Left lung (tissue), 10 donors: Measurements from ENCODE around the gene TRPT1. TPM values are rescaled to one million over a fixed set of nuclear protein-coding genes. Genes with fewer than 3 reads are reported as not detected.
A peak's percentile ranks its signal among the peaks of the same experiment; 100 is the strongest.

Source experiments
- ATAC-seq: fragments of 200-7000 bp; cut with Tn5 transposase; one replicate; pipeline ENCODE4 v1.9.1; 2020; ENCODE audit warnings: moderate library complexity
- DNase-seq, 4 donors: peaks; one replicate each; pipeline ENCODE4 v3.0.0-alpha.2; 2013 to 2020
- H3K27ac ChIP-seq, 2 donors: fragments of 200-600 bp; sonication (generic) in 1 of 2; one replicate each; pipeline versions ENCODE4 v1.5.0 to v1.8.0; 2020 to 2021
- H3K27me3 ChIP-seq, 2 donors: fragments of 200-600 bp; sonication (generic) in 1 of 2; one replicate each; pipeline versions ENCODE4 v1.5.0 to v1.8.0; 2020 to 2021
- H3K36me3 ChIP-seq, 2 donors: fragments of 200-600 bp; sonication (generic) in 1 of 2; one replicate each; pipeline versions ENCODE4 v1.5.0 to v1.8.0; 2020 to 2021
- H3K4me1 ChIP-seq, 2 donors: fragments of 200-600 bp; one replicate each; pipeline ENCODE4 v1.8.0; 2021
- H3K4me3 ChIP-seq, 2 donors: fragments of 200-600 bp; sonication (generic) in 1 of 2; one replicate each; pipeline versions ENCODE4 v1.5.0 to v1.8.0; 2020 to 2021; ENCODE audit warnings: mild to moderate bottlenecking in 1 of 2
- H3K9me3 ChIP-seq, 2 donors: fragments of 200-600 bp; sonication (generic) in 1 of 2; one replicate each; pipeline versions ENCODE4 v1.5.0 to v1.8.0; 2020 to 2021
- intact Hi-C, 2 donors: fragments of 100-400 bp; cut with DNase I; formaldehyde crosslinking; loops; one replicate each; pipeline versions ENCODE4 v1.11.2 to v1.14.2; 2022
- polyA plus RNA-seq, 6 donors: library from polyadenylated mRNA; unstranded; fragments of 120-200 nt; gene quantifications; one replicate each; pipeline ENCODE4 v1.2.1, GENCODE V29; 2013; ENCODE audit not compliant: insufficient read length in 6 of 6
- total RNA-seq, 2 donors: library from RNA; stranded (reverse); fragmentation: NEBNext Ultra II Directional; extraction: Animal tissue kit (Norgen Biotek cat#: 25700); gene quantifications; one replicate each; pipeline ENCODE4 v1.2.1, GENCODE V29; 2021
- TF ChIP-seq, protein P1 (sequence below), 2 donors: fragments of 200-600 bp; sonication (generic) in 1 of 2; IDR thresholded peaks; one replicate each; pipeline versions ENCODE4 v1.5.0 to v1.8.0; 2021; ENCODE audit warnings: antibody characterized with exemption in 2 of 2
- donor health status: DM: no; HTN: yes; CAD: no.
- donor health status: DM: no; HTN: no; CAD: no.

TRPT1 gene
- total and polyA plus RNA-seq, 8 donors, result 26.3 to 33.2 (median 28.2) TPM

DNA sequence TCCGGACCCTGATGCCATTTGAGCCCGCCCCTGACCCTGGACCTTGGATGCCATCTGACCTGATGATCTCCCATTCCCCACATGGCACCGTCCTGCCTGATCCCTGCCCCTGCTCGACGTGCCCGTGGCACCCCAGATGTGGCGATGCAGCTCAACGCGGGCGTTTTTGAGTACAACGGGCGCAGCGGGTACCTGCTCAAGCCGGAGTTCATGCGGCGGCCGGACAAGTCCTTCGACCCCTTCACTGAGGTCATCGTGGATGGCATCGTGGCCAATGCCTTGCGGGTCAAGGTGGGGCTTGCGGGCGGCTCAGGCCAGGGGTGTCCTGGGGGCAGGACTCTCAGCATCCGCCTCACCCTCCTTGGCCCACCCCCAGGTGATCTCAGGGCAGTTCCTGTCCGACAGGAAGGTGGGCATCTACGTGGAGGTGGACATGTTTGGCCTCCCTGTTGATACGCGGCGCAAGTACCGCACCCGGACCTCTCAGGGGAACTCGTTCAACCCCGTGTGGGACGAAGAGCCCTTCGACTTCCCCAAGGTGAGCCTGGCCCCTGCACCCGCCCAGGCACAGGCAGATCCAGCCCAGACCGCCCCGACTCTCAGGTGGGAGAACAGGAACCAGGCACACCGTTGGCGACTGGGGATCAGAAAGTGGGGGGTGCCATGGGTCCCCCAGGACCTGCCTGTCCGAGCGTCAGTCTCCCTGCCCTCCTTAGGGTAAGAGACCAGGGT is 36.5 kb upstream of the TRPT1 start:
- TF ChIP-seq, protein P1, sequence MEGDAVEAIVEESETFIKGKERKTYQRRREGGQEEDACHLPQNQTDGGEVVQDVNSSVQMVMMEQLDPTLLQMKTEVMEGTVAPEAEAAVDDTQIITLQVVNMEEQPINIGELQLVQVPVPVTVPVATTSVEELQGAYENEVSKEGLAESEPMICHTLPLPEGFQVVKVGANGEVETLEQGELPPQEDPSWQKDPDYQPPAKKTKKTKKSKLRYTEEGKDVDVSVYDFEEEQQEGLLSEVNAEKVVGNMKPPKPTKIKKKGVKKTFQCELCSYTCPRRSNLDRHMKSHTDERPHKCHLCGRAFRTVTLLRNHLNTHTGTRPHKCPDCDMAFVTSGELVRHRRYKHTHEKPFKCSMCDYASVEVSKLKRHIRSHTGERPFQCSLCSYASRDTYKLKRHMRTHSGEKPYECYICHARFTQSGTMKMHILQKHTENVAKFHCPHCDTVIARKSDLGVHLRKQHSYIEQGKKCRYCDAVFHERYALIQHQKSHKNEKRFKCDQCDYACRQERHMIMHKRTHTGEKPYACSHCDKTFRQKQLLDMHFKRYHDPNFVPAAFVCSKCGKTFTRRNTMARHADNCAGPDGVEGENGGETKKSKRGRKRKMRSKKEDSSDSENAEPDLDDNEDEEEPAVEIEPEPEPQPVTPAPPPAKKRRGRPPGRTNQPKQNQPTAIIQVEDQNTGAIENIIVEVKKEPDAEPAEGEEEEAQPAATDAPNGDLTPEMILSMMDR (IDR thresholded peaks at IDR 0.05), result no peak
- ATAC-seq, result no peak
- intact Hi-C loops, result no loop called here
- DNase-seq, result peak in 1 of 4 donors; percentile 76
- no peak overlapping the region for H3K4me3 ChIP-seq
- H3K27me3 ChIP-seq, result no peaks in the 10 kb centered on the region
- H3K36me3 ChIP-seq, result peaks cover 0 to 95% of the 10 kb centered on the region in 2 donors
- H3K4me1 ChIP-seq, result peaks cover 0 to 7% of the 10 kb centered on the region in 2 donors
- no peaks in the 10 kb centered on the region for H3K9me3 ChIP-seq
- H3K27ac ChIP-seq, result no peak overlapping the region

DNA sequence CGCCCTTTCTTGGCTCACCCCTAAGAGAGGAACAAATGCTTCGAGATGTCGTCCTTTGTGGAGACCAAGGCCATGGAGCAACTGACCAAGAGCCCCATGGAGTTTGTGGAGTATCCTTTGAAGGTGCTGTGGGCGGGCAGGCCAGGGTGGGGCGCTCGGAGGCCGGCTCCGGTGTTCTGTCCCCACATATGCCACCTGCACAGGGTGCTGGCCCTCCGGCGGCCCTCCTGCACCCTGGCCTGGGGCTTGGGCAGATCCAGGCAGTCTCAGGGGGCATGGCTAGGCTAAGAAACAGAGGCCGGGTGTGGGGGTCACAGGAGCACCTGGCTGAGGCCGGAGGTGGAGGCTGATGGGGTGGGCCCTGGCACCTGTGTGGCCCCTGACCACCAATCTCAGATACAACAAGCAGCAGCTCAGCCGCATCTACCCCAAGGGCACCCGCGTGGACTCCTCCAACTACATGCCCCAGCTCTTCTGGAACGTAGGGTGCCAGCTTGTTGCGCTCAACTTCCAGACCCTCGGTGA is 35.6 kb upstream of the TRPT1 start:
- no peak overlapping the region for H3K4me3 ChIP-seq
- DNase-seq (peak in 1 of 4 donors; percentile 71), ATAC-seq (no peak)
- no peaks in the 10 kb centered on the region for H3K9me3 ChIP-seq
- H3K4me1 ChIP-seq, result no peaks in the 10 kb centered on the region
- no peak overlapping the region for H3K27ac ChIP-seq
- H3K36me3 ChIP-seq, result peaks cover 0 to 95% of the 10 kb centered on the region in 2 donors
- H3K27me3 ChIP-seq, result no peaks in the 10 kb centered on the region
- intact Hi-C loops, result no loop called here
- TF ChIP-seq, protein P1 (IDR thresholded peaks at IDR 0.05), result no peak

DNA sequence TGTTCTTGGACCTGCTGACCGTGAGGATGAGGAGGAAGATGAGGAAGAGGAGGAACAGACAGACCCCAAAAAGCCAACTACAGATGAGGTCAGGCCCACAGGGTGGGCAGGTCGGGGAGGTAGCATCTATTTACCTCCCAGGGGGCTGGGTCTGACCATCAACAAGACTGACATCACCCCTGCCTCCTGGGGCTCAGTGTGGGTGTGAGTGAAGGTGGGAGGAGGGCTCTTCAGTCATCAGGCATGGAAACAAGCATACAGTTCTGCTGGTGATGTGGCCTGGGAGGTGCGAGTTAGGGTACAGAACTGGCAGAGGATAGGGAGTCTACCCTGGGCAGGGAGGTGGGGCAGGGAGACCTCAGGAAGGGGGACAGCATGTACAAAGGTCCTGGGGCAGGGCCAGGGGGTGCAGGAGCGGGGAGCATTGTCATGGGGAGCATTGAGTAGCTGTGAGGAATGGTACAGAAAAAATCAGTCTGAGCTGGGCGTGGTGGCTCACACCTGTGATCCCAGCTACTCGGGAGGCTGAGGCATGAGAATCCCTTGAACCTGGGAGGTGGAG is 34.2 kb upstream of the TRPT1 start:
- Histone ChIP-seq H3K4me1 (no peaks in the 10 kb centered on the region), H3K9me3 (no peaks in the 10 kb centered on the region), H3K27ac (no peak overlapping the region), H3K4me3 (no peak overlapping the region), H3K36me3 (peaks cover 0 to 95% of the 10 kb centered on the region in 2 donors), H3K27me3 (no peaks in the 10 kb centered on the region)
- TF ChIP-seq, protein P1 (IDR thresholded peaks at IDR 0.05), result no peak
- ATAC-seq (no peak), DNase-seq (no peak)
- intact Hi-C loops, result no loop called here

DNA sequence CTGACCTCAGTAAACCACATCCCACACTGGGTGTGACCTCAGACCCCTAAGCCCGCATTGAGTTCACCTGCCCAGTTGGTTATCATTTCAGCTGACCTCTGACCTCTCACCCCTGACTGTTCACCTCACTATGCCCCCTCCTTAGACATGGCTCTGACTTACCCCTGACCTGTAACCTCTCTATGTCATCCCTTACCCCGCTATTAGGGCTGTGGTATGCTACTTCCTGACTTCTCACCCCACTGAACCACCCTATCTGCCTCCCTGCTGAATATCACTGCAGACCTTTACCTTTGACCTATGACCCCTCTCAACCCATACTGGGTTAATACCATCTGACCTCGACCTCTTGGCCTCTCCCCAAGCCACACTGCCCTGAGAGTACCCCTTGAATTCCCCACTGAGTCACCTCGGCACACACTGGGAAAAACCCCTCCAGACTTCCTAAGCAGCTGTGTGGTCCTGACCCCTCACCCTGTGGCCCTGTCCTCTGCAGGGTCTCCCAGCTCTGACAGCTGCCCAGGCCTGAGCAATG is 33.6 kb upstream of the TRPT1 start:
- Histone ChIP-seq H3K9me3 (no peaks in the 10 kb centered on the region), H3K27ac (no peak overlapping the region), H3K4me3 (no peak overlapping the region), H3K36me3 (peaks cover 0 to 95% of the 10 kb centered on the region in 2 donors), H3K4me1 (no peaks in the 10 kb centered on the region), H3K27me3 (no peaks in the 10 kb centered on the region)
- intact Hi-C loops, result no loop called here
- no peak for ATAC-seq
- DNase-seq, result no peak
- TF ChIP-seq, protein P1 (IDR thresholded peaks at IDR 0.05), result no peak

DNA sequence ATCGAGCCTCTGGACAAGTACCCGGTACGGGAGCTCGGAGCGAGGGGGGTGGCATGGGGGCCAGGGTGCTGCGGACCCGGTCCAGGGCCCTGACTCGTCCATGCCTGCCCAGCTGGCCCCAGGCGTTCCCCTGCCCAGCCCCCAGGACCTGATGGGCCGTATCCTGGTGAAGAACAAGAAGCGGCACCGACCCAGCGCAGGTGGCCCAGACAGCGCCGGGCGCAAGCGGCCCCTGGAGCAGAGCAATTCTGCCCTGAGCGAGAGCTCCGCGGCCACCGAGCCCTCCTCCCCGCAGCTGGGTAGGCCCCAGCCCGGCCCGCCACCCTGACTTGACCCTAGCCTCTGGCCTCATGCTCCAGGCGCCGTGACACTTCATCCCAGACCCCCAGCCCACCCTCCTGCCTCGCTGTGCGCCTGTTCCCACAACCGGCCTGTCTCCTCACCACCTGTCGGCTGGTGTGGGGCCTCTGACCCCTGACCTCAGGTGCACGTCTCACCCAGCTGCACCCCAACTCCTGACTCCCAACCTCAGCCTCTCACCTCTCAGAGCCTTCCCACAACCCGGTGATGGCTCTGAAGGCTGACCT is 33.1 kb upstream of the TRPT1 start:
- DNase-seq, result peak in 1 of 4 donors; percentile 69
- ATAC-seq, result no peak
- intact Hi-C loops, result no loop called here
- Histone ChIP-seq H3K27me3 (no peaks in the 10 kb centered on the region), H3K9me3 (no peaks in the 10 kb centered on the region), H3K4me3 (no peak overlapping the region), H3K36me3 (peaks cover 0 to 94% of the 10 kb centered on the region in 2 donors), H3K4me1 (peaks cover 0 to 3% of the 10 kb centered on the region in 2 donors), H3K27ac (no peak overlapping the region)
- TF ChIP-seq, protein P1 (IDR thresholded peaks at IDR 0.05), result no peak
